BLaER1 treated with 17β-estradiol and CSF1 and Interleukin-3, amounts not matched to agents 10 nM and 100 nM (cell line): ENCODE measurements around the gene MAGEB1.

ENCODE experiments used
- H3K27ac ChIP-seq, 11 experiments: shearing (Covaris generic); formaldehyde crosslinking; 2 replicates each; pipeline ENCODE4 v1.8.1; 2022
- H3K27me3 ChIP-seq, 11 experiments: shearing (Covaris generic); formaldehyde crosslinking; 2 replicates each; pipeline ENCODE4 v1.8.1; 2022
- H3K36me3 ChIP-seq, 11 experiments: shearing (Covaris generic); formaldehyde crosslinking; 2 replicates each; pipeline ENCODE4 v1.8.1; 2022
- H3K4me1 ChIP-seq, 10 experiments: shearing (Covaris generic); formaldehyde crosslinking; 2 replicates each; pipeline ENCODE4 v1.8.1; 2022
- H3K4me2 ChIP-seq, 11 experiments: shearing (Covaris generic); formaldehyde crosslinking; 2 replicates each; pipeline ENCODE4 v1.8.1; 2022
- H3K4me3 ChIP-seq, 10 experiments: shearing (Covaris generic); formaldehyde crosslinking; 2 replicates each; pipeline ENCODE4 v1.8.1; 2022
- H3K9ac ChIP-seq, 11 experiments: shearing (Covaris generic); formaldehyde crosslinking; 2 replicates each; pipeline ENCODE4 v1.8.1; 2022
- H3K9me3 ChIP-seq, 11 experiments: shearing (Covaris generic); formaldehyde crosslinking; replicated peaks in 1 of 11; 2 replicates each; pipeline ENCODE4 v1.8.1; 2022
- H4K20me1 ChIP-seq, 11 experiments: shearing (Covaris generic); formaldehyde crosslinking; 2 replicates each; pipeline ENCODE4 v1.8.1; 2022
- Cebpa-rat ChIP-seq, 11 experiments: shearing (Covaris generic); IDR thresholded peaks; 2 replicates each; pipeline ENCODE4 v1.8.1; 2022

Gene MAGEB1

GRCh38 chrX:30246769-30247489 lies at the start of gene MAGEB1:
TSS of gene MAGEB1 (plus strand) at chrX:30247146. CDS start at chrX:30250494, 3,348 bp downstream.
- no peak within 1 kb of the TSS for H3K9ac ChIP-seq
- H3K36me3 ChIP-seq, result no peaks in the 10 kb centered on the region
- H3K27me3 ChIP-seq, result no peaks in the 10 kb centered on the region
- no peak within 1 kb of the TSS for H3K4me2 ChIP-seq
- TF ChIP-seq Cebpa-rat (IDR thresholded peaks at IDR 0.05), result no peak
- no peaks in the 10 kb centered on the region for H3K4me1 ChIP-seq
- H3K27ac ChIP-seq, result no peak within 1 kb of the TSS
- H3K4me3 ChIP-seq, result no peak within 1 kb of the TSS
- no peaks in the 10 kb centered on the region for H4K20me1 ChIP-seq
- peaks cover 0 to 15% (median 10%) of the 10 kb centered on the region in 11 experiments; a peak in 14 of 22 replicates for H3K9me3 ChIP-seq

DNA sequence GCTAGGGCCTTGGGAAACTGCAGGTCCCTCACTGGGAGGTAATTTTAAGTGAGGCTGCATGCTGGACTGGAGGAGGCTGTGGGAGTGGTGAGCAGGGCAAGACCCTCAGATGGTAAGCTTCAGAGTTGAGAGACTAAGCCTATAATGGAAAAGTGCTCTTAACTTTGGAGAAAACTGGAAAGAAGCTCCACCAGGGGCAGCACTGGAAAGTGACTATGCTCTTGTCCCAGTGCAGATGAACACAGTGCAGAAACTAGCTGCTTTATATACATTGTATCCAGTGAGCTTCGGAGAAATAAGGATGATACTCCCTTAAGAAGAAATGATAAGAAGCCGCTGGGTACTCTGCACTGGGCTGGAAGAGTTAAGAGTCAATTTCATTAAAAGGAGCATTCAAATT lies 34.8 kb upstream of the MAGEB1 start:
- H3K36me3 ChIP-seq, result no peaks in the 10 kb centered on the region
- H3K4me2 ChIP-seq, result no peak overlapping the region
- no peaks in the 10 kb centered on the region for H4K20me1 ChIP-seq
- no peak overlapping the region for H3K27ac ChIP-seq
- no peak overlapping the region for H3K4me3 ChIP-seq
- peaks cover 0 to 12% (median 5%) of the 10 kb centered on the region in 11 experiments; a peak in 6 of 22 replicates for H3K9me3 ChIP-seq
- H3K27me3 ChIP-seq, result no peaks in the 10 kb centered on the region
- no peak overlapping the region for H3K9ac ChIP-seq
- H3K4me1 ChIP-seq, result peaks cover 0 to under 1% (median 0%) of the 10 kb centered on the region in 10 experiments; a peak in 3 of 20 replicates
- TF ChIP-seq Cebpa-rat (IDR thresholded peaks at IDR 0.05), result no peak

DNA sequence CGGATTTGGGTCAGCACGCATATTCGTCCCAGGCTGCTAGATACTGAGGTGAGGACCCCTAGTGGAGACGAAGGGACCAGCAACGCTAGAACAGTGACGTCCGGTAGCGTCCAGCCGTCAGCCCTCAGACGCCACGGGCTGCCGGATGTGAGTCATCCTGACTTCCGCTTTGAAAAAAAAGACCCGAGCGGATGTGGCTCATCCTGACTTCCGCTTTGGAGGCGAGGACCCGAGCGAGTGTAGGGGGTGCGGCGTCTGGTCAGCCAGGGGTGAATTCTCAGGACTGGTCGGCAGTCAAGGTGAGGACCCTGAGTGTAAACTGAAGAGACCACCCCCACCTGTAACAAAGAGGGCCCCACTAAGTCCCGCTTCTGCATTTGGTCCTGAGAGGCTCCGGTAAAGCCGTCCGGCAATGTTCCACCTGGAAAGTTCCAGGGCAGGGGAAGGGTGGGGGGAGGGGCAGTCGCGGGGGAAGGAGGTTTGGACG lies 31.5 kb upstream of the MAGEB1 start, which contains the start of gene MAGEB2:
MAGEB2 (plus strand) TSS at position 207 of the 487 bp plus-strand sequence. CDS start 3,018 bp downstream, outside the sequence.
- Histone ChIP-seq H3K27me3 (no peaks in the 10 kb centered on the region), H3K36me3 (no peaks in the 10 kb centered on the region), H3K9ac (no peak within 1 kb of the TSS), H3K4me2 (no peak within 1 kb of the TSS), H3K27ac (no peak within 1 kb of the TSS), H4K20me1 (no peaks in the 10 kb centered on the region), H3K9me3 (peaks cover 0 to 12% (median 5%) of the 10 kb centered on the region in 11 experiments; a peak in 6 of 22 replicates), H3K4me1 (peaks cover 0 to 20% (median 15%) of the 10 kb centered on the region in 10 experiments; a peak in 15 of 20 replicates), H3K4me3 (no peak within 1 kb of the TSS)
- TF ChIP-seq Cebpa-rat (IDR thresholded peaks at IDR 0.05), result no peak

DNA sequence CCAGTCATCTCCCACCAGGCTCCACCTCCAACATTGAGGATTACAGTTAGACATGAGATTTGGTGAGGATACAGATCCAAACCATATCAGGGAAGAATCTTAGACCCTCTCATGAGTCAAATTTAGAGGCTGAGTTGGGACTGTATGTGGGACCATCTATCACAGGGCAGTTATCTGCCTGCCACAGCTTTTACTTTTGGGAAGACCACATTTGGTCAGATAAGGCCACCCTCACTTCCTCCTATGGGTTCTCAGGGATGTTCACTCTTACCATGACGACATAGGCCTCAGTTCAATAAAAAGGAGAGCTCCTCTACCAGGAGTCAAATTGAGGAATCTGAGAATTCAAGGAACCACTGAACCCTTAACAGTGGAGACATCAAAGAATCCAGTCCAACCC lies 29.5 kb upstream of the MAGEB1 start:
- no peaks in the 10 kb centered on the region for H4K20me1 ChIP-seq
- peaks cover 0 to 20% (median 15%) of the 10 kb centered on the region in 10 experiments; a peak in 15 of 20 replicates for H3K4me1 ChIP-seq
- no peak overlapping the region for H3K27ac ChIP-seq
- no peaks in the 10 kb centered on the region for H3K36me3 ChIP-seq
- peaks cover 0 to 19% (median 5%) of the 10 kb centered on the region in 11 experiments; a peak in 6 of 22 replicates for H3K9me3 ChIP-seq
- TF ChIP-seq Cebpa-rat (IDR thresholded peaks at IDR 0.05), result no peak
- H3K4me3 ChIP-seq, result no peak overlapping the region
- H3K27me3 ChIP-seq, result no peaks in the 10 kb centered on the region
- no peak overlapping the region for H3K9ac ChIP-seq
- H3K4me2 ChIP-seq, result peak overlapping the region in 9 of 11 experiments; percentile 5 to 65 (median 48); a peak in 16 of 22 replicates

- no peak for TF ChIP-seq Cebpa-rat (IDR thresholded peaks at IDR 0.05)
- H4K20me1 ChIP-seq, result no peaks in the 10 kb centered on the region
- no peaks in the 10 kb centered on the region for H3K36me3 ChIP-seq
- no peak overlapping the region for H3K27ac ChIP-seq
- peaks cover 0 to 19% (median 5%) of the 10 kb centered on the region in 11 experiments; a peak in 6 of 22 replicates for H3K9me3 ChIP-seq
- H3K4me1 ChIP-seq, result peaks cover 0 to 20% (median 15%) of the 10 kb centered on the region in 10 experiments; a peak in 15 of 20 replicates
- H3K4me3 ChIP-seq, result no peak overlapping the region
- H3K27me3 ChIP-seq, result no peaks in the 10 kb centered on the region
- no peak overlapping the region for H3K9ac ChIP-seq
- H3K4me2 ChIP-seq, result no peak overlapping the region
Observed at GRCh38 chrX:30219372-30219771, 27.6 kb upstream of the MAGEB1 start.

DNA sequence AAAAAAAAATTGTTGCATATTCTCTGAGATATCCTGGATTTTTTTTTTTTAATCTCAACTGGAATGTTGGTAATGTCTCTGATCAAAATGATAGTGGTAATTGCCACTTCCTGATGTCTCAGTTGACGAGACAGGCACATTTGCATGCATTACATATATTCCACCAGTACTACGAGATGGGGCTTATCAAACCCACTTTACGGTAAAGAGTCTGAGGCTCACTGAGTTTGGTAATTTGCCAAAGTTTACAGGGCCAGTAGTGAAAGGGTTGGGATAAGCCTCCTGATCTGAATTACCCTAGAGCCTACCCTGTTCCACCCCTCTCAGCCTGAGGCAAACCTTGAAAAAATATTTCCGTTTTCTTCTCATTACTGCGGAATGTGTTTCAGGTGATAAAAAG lies 26.3 kb upstream of the MAGEB1 start:
- no peak overlapping the region for H3K4me3 ChIP-seq
- H3K9ac ChIP-seq, result no peak overlapping the region
- TF ChIP-seq Cebpa-rat (IDR thresholded peaks at IDR 0.05), result no peak

GRCh38 chrX:30224536-30224935 lies 22.4 kb upstream of the MAGEB1 start:
- TF ChIP-seq Cebpa-rat (IDR thresholded peaks at IDR 0.05), result no peak
- no peaks in the 10 kb centered on the region for H3K27me3 ChIP-seq
- peaks cover 0 to 7% (median 0%) of the 10 kb centered on the region in 11 experiments; a peak in 1 of 22 replicates for H3K9me3 ChIP-seq
- no peak overlapping the region for H3K9ac ChIP-seq
- H3K27ac ChIP-seq, result no peak overlapping the region
- H3K4me1 ChIP-seq, result peaks cover 0 to 15% (median 10%) of the 10 kb centered on the region in 10 experiments; a peak in 13 of 20 replicates
- no peak overlapping the region for H3K4me2 ChIP-seq
- no peaks in the 10 kb centered on the region for H3K36me3 ChIP-seq
- H3K4me3 ChIP-seq, result no peak overlapping the region
- no peaks in the 10 kb centered on the region for H4K20me1 ChIP-seq

More for the DNA sequence above, 26.3 kb upstream of the MAGEB1 start:
- no peaks in the 10 kb centered on the region for H4K20me1 ChIP-seq
- H3K9me3 ChIP-seq, result peaks cover 0 to 13% (median 0%) of the 10 kb centered on the region in 11 experiments; a peak in 3 of 22 replicates
- H3K4me2 ChIP-seq, result no peak overlapping the region
- H3K4me1 ChIP-seq, result peaks cover 0 to 20% (median 15%) of the 10 kb centered on the region in 10 experiments; a peak in 15 of 20 replicates
- no peaks in the 10 kb centered on the region for H3K36me3 ChIP-seq
- H3K27me3 ChIP-seq, result no peaks in the 10 kb centered on the region
- H3K27ac ChIP-seq, result no peak overlapping the region

- H3K9ac ChIP-seq, result no peak overlapping the region
- no peak overlapping the region for H3K4me3 ChIP-seq
- peak overlapping the region in 8 of 11 experiments; percentile 20 to 64 (median 56); a peak in 15 of 22 replicates for H3K4me2 ChIP-seq
- H3K4me1 ChIP-seq, result peaks cover 0 to 15% (median 10%) of the 10 kb centered on the region in 10 experiments; a peak in 13 of 20 replicates
- H4K20me1 ChIP-seq, result no peaks in the 10 kb centered on the region
- H3K9me3 ChIP-seq, result peaks cover 0 to 8% (median 4%) of the 10 kb centered on the region in 11 experiments; a peak in 9 of 22 replicates
- H3K36me3 ChIP-seq, result no peaks in the 10 kb centered on the region
- no peaks in the 10 kb centered on the region for H3K27me3 ChIP-seq
- no peak overlapping the region for H3K27ac ChIP-seq
- no peak for TF ChIP-seq Cebpa-rat (IDR thresholded peaks at IDR 0.05)
Observed at GRCh38 chrX:30228526-30228925, 18.4 kb upstream of the MAGEB1 start.

GRCh38 chrX:30230395-30230794 lies 16.6 kb upstream of the MAGEB1 start, which contains the start of gene MAGEB3:
TSS of gene MAGEB3 (plus strand) at chrX:30230657. CDS start at chrX:30235925, 5,268 bp downstream.
- no peak for TF ChIP-seq Cebpa-rat (IDR thresholded peaks at IDR 0.05)
- Histone ChIP-seq H3K9me3 (peaks cover 0 to 8% (median 4%) of the 10 kb centered on the region in 11 experiments; a peak in 9 of 22 replicates), H3K4me2 (no peak within 1 kb of the TSS), H3K36me3 (no peaks in the 10 kb centered on the region), H3K4me3 (no peak within 1 kb of the TSS), H3K4me1 (peaks cover 0 to 15% (median 10%) of the 10 kb centered on the region in 10 experiments; a peak in 13 of 20 replicates), H3K27ac (no peak within 1 kb of the TSS), H3K27me3 (no peaks in the 10 kb centered on the region), H4K20me1 (no peaks in the 10 kb centered on the region), H3K9ac (no peak within 1 kb of the TSS)
